NCI-H524 (cell line): ENCODE results near the gene CACNA1F.

Experiments
- DNase-seq, 2 experiments: peaks; one replicate each; lab custom pipeline; 2025; lab: John Stamatoyannopoulos, UW

Gene CACNA1F

DNA sequence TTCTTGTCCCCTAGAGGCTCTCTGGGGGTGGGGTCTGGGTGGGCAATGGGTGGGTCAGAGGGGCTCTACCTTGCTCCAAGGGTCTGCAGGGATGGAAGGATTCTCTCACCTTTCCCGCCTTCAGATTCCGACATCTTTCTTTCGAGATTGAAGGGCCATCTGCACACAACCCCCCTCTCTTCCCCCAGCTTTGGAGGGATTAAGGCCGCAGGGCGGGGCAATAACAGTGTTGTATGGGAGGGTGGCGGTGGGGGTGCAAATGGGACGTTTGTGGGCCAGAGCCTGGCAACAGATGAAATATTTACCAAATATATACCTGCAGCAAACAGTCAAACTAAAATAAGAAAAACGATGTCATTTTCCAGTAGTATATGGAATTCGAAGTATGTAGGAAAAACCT is at the start of gene CACNA1F:
CACNA1F (minus strand) TSS at position 165 of the 400 bp plus-strand sequence; CDS start at position 134, 31 bp downstream.
- DNase-seq = peak; percentile 84

DNA sequence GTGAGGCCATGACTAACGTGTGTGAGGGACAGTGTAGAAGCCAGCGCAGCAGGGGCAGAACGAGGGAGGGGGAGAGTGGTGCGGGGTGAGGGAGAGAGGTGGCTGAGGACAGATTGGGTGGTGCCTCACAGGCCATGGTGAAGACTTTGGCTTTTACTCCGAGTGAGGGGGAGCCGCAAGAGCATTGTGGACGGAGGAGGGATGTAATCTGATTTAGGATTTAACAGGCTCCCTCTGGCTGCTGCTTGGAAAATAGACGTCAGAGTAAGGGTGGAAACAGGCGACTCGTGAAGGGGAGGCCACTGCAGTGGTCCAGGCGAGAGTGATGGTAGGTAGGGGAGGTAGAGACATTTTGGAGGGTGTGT is 49.5 kb upstream of the CACNA1F start:
- peak in 1 of 2 experiments; percentile 63 for DNase-seq

- no peak for DNase-seq
Observed at GRCh38 chrX:49278081-49278480, 44.9 kb upstream of the CACNA1F start.

- DNase-seq = no peak
Observed at GRCh38 chrX:49277535-49277830, 44.3 kb upstream of the CACNA1F start.

DNA sequence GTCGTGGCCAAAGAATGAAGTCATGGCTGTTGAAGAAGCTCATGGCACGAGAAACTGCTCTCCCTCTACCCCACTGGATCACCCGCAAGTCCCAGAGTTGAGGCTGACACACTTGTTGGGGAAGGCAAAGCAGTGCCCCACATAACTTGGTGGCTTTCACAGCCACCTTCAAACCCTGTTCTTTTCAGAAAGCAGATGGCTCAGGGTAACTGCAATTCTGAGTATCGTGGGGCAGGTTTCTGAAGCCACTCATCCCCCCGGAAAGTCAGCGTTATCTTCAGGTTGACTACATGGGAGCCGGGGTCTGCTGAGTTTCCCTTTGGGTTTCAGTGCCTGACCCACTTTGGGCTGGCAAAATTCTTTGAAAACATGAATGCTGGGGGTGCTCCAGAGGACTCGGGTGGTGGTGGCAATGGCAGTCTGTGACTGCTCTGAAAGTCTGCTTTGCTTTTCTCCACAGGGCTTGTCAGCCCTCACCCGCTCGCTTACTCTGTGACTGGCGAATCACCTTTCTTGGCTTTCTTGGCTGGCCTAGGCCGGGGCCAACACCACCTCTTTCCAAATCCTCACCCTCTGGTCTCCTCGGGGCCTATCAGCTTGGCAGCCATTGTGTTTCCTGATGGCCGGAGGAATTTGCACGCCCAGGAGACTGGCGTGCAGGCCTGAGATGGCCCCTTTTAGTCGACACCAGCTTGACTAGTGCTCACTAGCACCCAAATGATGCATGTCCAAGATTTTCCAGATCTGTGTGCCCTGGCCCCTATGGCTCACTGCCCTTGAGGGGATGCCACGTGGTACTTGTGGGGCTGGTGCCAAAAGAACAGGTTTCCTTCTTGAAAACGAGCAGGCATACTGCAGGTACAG is 43.8 kb upstream of the CACNA1F start:
- no peak for DNase-seq

- DNase-seq = no peak
Observed at GRCh38 chrX:49276207-49276606, 43.1 kb upstream of the CACNA1F start.

GRCh38 chrX:49273181-49273727 is 40.1 kb upstream of the CACNA1F start:
- no peak for DNase-seq

- DNase-seq = no peak
Observed at GRCh38 chrX:49272421-49272820, 39.3 kb upstream of the CACNA1F start.

DNA sequence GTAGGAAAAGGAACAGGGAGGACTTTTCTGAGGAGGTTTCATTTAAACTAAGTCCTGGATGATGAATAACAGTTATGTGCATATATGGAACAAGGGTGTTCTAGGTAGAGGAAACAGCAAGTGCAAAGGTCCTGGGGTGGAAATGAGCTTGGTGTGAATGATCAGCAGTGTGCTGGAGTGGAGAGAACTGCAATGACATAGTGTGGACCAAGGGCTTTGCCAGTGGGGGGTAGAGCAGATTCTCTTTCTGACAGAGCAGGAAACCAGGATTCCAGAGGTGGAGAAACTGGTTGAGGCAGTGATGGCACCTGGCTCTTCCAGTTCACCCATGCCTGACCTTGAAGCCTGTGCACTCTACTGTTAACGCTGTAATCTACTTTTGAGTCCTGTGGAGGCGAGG is 38.2 kb upstream of the CACNA1F start:
- DNase-seq = no peak

DNA sequence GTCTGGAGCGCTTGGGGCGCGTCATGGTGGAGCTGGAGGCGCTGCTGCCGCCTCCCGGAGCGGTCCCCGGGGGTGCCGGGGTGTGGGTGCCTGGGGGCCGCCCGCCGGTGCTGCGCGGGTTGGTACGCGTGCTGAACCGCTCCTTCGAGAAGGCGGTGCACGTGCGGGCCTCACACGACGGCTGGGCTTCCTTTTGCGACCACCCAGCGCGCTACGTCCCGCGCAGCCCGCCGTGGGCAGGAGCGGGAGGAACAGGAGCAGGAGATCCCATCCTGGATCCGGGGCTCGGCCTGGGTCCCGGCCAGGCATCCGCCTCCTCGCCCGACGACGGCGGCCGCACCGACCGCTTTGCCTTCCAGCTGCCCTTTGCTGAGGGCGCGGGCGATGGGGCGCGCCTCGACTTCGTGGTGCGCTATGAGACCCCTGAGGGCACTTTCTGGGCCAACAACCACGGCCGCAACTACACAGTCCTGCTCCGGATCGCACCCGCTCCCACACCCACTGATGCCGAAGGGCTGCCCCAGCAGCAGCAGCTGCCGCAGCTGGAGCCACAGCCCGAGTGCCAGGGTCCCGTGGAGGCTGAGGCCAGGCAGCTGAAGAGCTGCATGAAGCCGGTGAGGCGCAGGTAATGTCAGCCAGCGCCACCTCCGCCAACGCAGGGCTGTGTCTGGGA is 37.2 kb upstream of the CACNA1F start:
- no peak for DNase-seq

DNA sequence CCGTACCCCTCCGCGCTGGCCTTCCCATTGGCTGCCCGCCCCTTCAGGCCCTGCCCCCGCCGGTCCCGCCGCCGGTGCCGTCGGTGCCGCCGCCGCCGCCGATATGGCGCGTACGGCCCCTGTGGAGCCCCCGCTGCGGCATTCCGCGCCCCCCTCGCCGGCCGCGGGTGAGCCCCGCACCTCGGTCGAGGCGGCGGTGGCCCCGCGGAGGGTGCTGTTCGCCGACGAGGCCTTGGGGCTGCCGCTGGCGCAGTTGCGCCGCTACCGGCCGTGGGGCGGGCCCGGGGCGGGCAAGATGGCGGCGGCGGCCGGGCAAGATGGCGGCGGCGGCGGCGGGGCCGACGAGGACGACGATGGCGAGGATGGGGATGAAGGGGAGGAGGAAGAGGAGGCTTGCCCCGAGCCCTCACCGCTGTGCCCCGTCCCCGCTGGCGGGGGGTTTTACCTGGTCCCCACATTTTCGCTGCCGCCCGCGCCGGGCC is 36.7 kb upstream of the CACNA1F start, which contains the start of gene PPP1R3F:
PPP1R3F (plus strand) TSS at position 27 of the 482 bp plus-strand sequence; CDS start at position 104, 77 bp downstream.
- DNase-seq = no peak

DNA sequence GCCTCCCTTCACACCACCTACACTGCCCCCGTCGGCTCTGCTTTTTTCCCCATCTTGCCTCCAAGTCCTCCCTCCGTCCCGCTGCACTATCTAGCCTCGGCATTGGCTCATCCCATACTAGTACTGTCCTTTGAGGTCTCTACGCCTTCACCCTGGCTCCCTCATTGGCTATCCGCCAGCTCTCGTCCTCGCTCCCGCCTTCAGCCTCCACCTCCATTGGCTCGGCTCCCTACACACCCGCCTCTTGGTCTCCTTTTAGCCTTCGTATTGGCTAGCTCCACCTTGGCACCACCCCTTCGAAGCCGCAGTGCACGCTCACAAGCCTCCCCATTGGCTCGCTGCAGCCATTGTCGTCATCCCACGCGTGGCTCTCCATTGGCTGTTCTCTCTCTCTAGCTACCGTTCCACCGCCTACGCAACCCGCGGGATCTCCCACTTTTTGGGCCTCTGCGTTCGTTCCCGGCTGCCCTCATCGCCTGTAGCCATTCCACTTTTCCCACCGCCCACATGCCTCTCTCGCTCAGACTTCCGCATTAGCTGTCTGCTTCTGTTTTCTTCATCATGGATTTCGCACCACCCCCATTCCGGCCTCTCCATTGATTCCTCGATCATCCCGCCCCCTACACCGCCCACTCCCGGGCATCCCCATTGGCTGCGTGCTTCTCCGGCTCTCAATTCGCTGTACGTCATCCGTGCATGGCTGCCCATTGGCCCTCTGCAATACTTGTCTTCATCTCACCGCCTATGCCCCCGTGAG is 36.0 kb upstream of the CACNA1F start:
- peak; percentile 99 for DNase-seq

GRCh38 chrX:49268702-49269009 is 35.5 kb upstream of the CACNA1F start:
- no peak for DNase-seq

DNA sequence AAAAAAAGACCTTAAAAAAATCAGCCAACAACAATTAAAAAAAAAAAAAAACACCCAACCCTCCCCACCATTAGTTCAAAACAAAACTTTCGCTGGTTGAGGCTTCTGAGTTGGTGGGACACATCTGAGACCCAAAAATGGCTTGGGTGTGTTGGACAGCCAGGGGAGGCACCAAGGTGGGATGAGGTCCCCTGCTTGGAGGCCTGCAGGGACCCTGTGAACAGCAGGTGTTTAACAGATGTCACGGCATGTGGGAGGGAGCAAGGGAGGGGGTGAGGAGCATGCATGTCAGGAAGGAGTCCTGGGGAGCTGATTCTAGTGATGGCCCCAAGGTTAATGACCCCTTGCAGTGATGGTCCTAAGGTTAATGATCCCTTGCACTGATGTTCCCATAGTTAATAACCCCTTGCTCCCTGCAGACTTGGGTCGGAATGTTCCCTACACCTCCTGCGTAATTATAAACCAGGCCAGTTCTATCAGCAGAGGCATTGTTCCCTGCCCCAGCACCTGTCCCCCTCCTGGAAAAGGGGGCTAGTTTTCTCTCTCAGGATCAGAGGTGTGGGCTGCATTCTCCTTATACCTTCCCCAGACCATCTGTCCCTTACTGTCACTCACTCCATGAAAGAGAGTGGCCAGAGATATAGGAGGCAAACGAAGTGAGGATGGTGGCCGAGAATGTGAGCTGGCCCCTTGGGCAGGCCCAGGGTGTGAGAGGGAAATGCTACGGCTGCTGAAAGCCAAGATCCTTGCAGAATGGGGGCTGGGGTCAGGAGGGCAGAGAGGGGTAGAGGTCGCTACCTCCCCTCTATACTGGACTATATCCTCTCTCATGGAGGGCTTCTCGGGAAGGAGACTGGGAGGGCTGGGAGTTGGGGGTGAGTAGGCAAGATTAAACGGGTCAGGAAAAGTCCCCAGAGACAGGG is 33.6 kb upstream of the CACNA1F start:
- DNase-seq = peak; percentile 62 to 75

DNA sequence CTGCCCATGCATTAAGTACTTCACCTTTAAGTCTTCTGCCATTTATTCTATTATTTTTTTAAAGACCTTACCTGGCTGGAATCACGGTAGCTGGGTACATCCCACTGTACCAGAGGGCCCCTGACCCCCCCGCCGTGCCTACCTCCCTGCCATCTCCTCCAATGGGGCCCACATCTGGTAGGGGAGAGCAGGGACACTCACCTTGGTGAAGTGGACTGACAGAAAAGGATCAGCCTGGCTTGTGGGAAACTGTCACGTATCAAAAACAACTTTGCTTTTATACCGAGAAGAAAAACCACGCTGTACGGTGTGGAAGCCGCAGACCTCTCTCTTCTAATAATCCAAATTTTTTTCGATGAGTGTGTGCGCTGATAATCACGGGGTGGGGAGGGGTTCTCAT is 31.3 kb upstream of the CACNA1F start, which contains the start of gene FOXP3:
FOXP3 (minus strand) TSS at position 251 of the 400 bp plus-strand sequence. CDS start 6,205 bp downstream, outside the sequence.
- DNase-seq = no peak

DNA sequence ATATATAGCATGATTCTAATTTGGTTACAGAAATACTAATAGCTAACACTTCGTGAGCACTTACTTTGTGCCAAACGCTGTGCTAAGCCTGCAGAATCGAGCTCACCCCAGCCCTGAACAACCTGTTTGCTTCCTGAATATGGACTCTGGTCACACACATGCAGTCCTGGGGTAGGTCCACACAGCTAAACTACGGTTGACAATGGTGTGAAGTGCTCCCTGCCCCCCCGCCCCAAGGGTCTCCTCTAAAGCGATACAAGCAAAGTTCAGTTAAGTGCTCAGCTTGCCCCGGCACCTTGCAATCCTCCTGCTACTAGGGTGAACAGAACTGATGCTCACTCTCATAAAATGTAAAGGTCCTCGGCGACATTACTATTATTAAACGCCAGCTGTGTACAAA is 30.5 kb upstream of the CACNA1F start:
- DNase-seq = no peak

DNA sequence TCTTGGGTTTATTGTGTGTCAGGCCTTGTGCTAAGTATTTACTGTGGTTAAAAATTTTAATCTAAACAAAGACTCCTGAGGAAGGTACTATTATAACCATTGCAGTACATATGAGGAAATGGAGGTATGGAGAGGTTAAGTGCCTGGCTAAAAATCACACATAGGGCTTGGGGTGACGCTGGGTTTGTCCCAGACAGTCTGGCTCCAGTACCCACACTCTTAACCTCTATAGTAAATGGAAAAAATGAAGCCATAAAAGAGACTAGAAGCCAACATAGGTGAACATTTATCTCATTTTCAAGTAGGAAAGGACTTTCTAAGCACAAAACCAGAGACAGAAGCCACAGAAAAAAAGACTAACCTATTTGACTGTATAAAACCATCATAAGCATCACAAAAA is 29.5 kb upstream of the CACNA1F start:
- DNase-seq = no peak

GRCh38 chrX:49260221-49260985 is 27.3 kb upstream of the CACNA1F start:
- DNase-seq = no peak

DNA sequence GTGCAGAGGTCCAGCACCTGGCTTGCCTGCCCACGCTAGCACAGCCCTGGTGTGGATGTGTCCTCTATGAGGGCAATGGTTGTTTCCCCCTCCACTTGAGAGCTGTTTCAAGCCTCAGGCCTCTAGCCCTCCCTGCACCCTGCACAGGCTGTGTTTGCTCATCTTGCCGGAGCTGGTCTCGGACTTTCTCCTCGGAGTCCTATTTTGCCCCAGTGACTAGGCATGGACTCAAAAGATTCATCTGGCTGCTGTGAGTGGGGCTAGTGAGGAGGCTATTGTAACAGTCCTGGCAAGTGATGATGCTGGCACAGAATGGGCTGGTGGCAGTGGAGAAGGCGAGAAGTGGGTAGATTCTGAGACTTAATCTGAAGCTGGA is 25.6 kb upstream of the CACNA1F start:
- no peak for DNase-seq
